Vagina (tissue), 2 donors: ENCODE measurements around the gene DRAXIN. TPM values are rescaled to one million over a fixed set of nuclear protein-coding genes. Genes with fewer than 3 reads are reported as not detected.
"Not testable (repeated sequence)": the region's sequence is repeated elsewhere in the genome, so short reads cannot be mapped to it uniquely, and the experiment has no call there.

Experiments
- DNase-seq, 2 donors: peaks; one replicate each; pipeline ENCODE4 v3.0.0-alpha.2; 2017; ENCODE audit errors: extremely low spot score in 2 of 2
- H3K27ac ChIP-seq: fragments of 200-600 bp; sonication (generic); one replicate; pipeline ENCODE4 v1.5.1; 2019
- H3K27me3 ChIP-seq: fragments of 200-600 bp; sonication (generic); one replicate; pipeline ENCODE4 v1.5.1; 2019
- H3K36me3 ChIP-seq, 2 donors: fragments of 200-600 bp; sonication (generic); one replicate each; pipeline ENCODE4 v1.5.1; 2017 to 2019
- H3K4me1 ChIP-seq: fragments of 200-600 bp; sonication (generic); one replicate; pipeline ENCODE4 v1.5.1; 2019
- H3K4me3 ChIP-seq, 2 donors: fragments of 200-600 bp; sonication (generic); 1 replicate in 1 of 2; 2 replicates in 1 of 2; pipeline ENCODE4 v1.5.1; 2016 to 2019
- H3K9me3 ChIP-seq: fragments of 200-600 bp; sonication (generic); one replicate; pipeline ENCODE4 v1.5.1; 2019
- CTCF ChIP-seq, 3 experiments: fragments of 450-650 bp in 2 of 3; fragments of 200-600 bp in 1 of 3; sonication (generic) in 1 of 3; IDR thresholded peaks; one replicate each; pipeline ENCODE4 v1.5.1; 2017 to 2019; ENCODE audit warnings: antibody characterized with exemption in 3 of 3, mild to moderate bottlenecking in 2 of 3, moderate library complexity in 2 of 3
- POLR2A ChIP-seq, 2 donors: fragments of 450-650 bp; IDR thresholded peaks; one replicate each; pipeline ENCODE4 v1.6.1; 2017; ENCODE audit warnings: antibody characterized with exemption in 2 of 2, mild to moderate bottlenecking in 2 of 2, moderate library complexity in 2 of 2
- POLR2AphosphoS5 ChIP-seq, 2 donors: sonication (generic); formaldehyde crosslinking; IDR thresholded peaks; one replicate each; pipeline ENCODE4 v1.9.0; 2017; ENCODE audit warnings: antibody characterized with exemption in 2 of 2, mild to moderate bottlenecking in 2 of 2, low read depth in 1 of 2; ENCODE audit not compliant: insufficient read depth in 1 of 2
- intact Hi-C: fragments of 100-400 bp; cut with DNase I; formaldehyde crosslinking; loops from one replicate; pipeline ENCODE4 v1.15.1; 2023
- total RNA-seq: library from RNA; depleted of rRNA; stranded (reverse); fragments of >200 nt; gene quantifications from one replicate; pipeline ENCODE4 v1.2.3, GENCODE V29; 2016

The DRAXIN gene
- not detected for total RNA-seq

GRCh38 chr1:11691302-11691914, at the start of gene DRAXIN:
DRAXIN (plus strand) TSS chr1:11691710; CDS start chr1:11706259, 14,549 bp downstream.
- intact Hi-C loops = no loop called here

GRCh38 chr1:11641776-11642305, 49.7 kb upstream of the DRAXIN start:
- Histone ChIP-seq H3K36me3 (no peaks in the 10 kb centered on the region), H3K9me3 (no peaks in the 10 kb centered on the region), H3K27me3 (no peaks in the 10 kb centered on the region), H3K4me1 (no peaks in the 10 kb centered on the region), H3K4me3 (no peak overlapping the region), H3K27ac (no peak overlapping the region)
- intact Hi-C loops = no loop called here
- DNase-seq = no peak
- TF ChIP-seq CTCF (IDR thresholded peaks at IDR 0.05) (no peak), POLR2A (IDR thresholded peaks at IDR 0.05) (no peak)

More at GRCh38 chr1:11691302-11691914, at the start of gene DRAXIN:
- Histone ChIP-seq H3K36me3 (no peaks in the 10 kb centered on the region), H3K27me3 (peaks cover 4% of the 10 kb centered on the region), H3K27ac (no peak within 1 kb of the TSS), H3K9me3 (no peaks in the 10 kb centered on the region), H3K4me1 (peaks cover 26% of the 10 kb centered on the region), H3K4me3 (peak within 1 kb of the TSS; percentile 13 to 17)
- DNase-seq = no peak
- TF ChIP-seq CTCF (IDR thresholded peaks at IDR 0.05) (no peak), POLR2AphosphoS5 (IDR thresholded peaks at IDR 0.05; ENCODE audit: insufficient read depth in 1 of 2, low read depth in 1 of 2) (no peak), POLR2A (IDR thresholded peaks at IDR 0.05) (no peak)

GRCh38 chr1:11642418-11643017, 49.0 kb upstream of the DRAXIN start:
- H3K27me3 ChIP-seq, DNase-seq: not testable (repeated sequence)

GRCh38 chr1:11643782-11644181, 47.7 kb upstream of the DRAXIN start:
- Histone ChIP-seq H3K4me1 (peaks cover 5% of the 10 kb centered on the region), H3K36me3 (no peaks in the 10 kb centered on the region), H3K27ac (no peak overlapping the region), H3K27me3 (no peaks in the 10 kb centered on the region), H3K4me3 (no peak overlapping the region), H3K9me3 (no peaks in the 10 kb centered on the region)
- no peak for DNase-seq
- TF ChIP-seq POLR2A (IDR thresholded peaks at IDR 0.05) (no peak), CTCF (IDR thresholded peaks at IDR 0.05) (no peak), POLR2AphosphoS5 (IDR thresholded peaks at IDR 0.05; ENCODE audit: insufficient read depth in 1 of 2, low read depth in 1 of 2) (no peak)
- intact Hi-C loops = no loop called here

More at GRCh38 chr1:11642418-11643017, 49.0 kb upstream of the DRAXIN start:
- H3K4me1 ChIP-seq, intact Hi-C loops, H3K9me3 ChIP-seq, H3K27ac ChIP-seq, H3K4me3 ChIP-seq, H3K36me3 ChIP-seq: not testable (repeated sequence)
- TF ChIP-seq CTCF (IDR thresholded peaks at IDR 0.05) = peak; percentile 91 to 95 (median 91)

- no peak overlapping the region for H3K27ac ChIP-seq
- peaks cover 9% of the 10 kb centered on the region for H3K27me3 ChIP-seq
- H3K9me3 ChIP-seq = no peaks in the 10 kb centered on the region
- no peak overlapping the region for H3K4me3 ChIP-seq
- no peak for DNase-seq
- intact Hi-C loops = loop anchor here (5.0 kb wide), 1 partner anchor 603 kb away; no protein-coding TSS in a partner anchor
- H3K4me1 ChIP-seq = peaks cover 19% of the 10 kb centered on the region
- no peaks in the 10 kb centered on the region for H3K36me3 ChIP-seq
- TF ChIP-seq POLR2A (IDR thresholded peaks at IDR 0.05) (no peak), CTCF (IDR thresholded peaks at IDR 0.05) (no peak), POLR2AphosphoS5 (IDR thresholded peaks at IDR 0.05; ENCODE audit: insufficient read depth in 1 of 2, low read depth in 1 of 2) (no peak)
Measured at GRCh38 chr1:11645270-11645669, 46.2 kb upstream of the DRAXIN start.
